K562 (cell line): ENCODE data around the gene MAML1. TPM values are rescaled to one million over a fixed set of nuclear protein-coding genes. Genes with fewer than 3 reads are reported as not detected.

Experiments used
- BDP1 ChIP-seq: IDR thresholded peaks from 3 replicates; pipeline ENCODE4 v1.6.1; 2011; ENCODE audit not compliant: insufficient read length, insufficient read depth
- CREBBP ChIP-seq: IDR thresholded peaks from one replicate; pipeline ENCODE4 v1.6.1; 2012; ENCODE audit warnings: low read depth, mild to moderate bottlenecking, control low read depth, inconsistent platforms, low read length
- DPF2 ChIP-seq: fragments of 450-650 bp; IDR thresholded peaks from 2 replicates; pipeline ENCODE4 v1.6.1; 2016
- ERF ChIP-seq: fragments of 450-650 bp; formaldehyde crosslinking; IDR thresholded peaks from 2 replicates; pipeline ENCODE4 v1.4.0; 2020; ENCODE audit warnings: mild to moderate bottlenecking, mixed read lengths
- MYNN ChIP-seq, 2 experiments: sonication (generic); formaldehyde crosslinking in 1 of 2; IDR thresholded peaks; 2 replicates each; pipeline versions ENCODE4 v1.5.0 to v1.6.1; 2016 to 2020; ENCODE audit warnings: antibody characterized with exemption in 1 of 2, missing genetic modification reagents in 1 of 2
- NCOA4 ChIP-seq: fragments of 450-650 bp; IDR thresholded peaks from 2 replicates; pipeline ENCODE4 v1.6.1; 2018; ENCODE audit warnings: mild to moderate bottlenecking; ENCODE audit not compliant: partially characterized antibody
- NRF1 ChIP-seq, 2 experiments: fragments of 450-650 bp; IDR thresholded peaks in 1 of 2; conservative IDR thresholded peaks in 1 of 2; 2 replicates each; pipeline ENCODE4 v1.6.1; 2014; ENCODE audit warnings: mild to moderate bottlenecking in 2 of 2
- PHF21A ChIP-seq: fragments of 450-650 bp; IDR thresholded peaks from 2 replicates; pipeline ENCODE4 v1.6.1; 2017; ENCODE audit warnings: low read depth, borderline replicate concordance
- POLR2H ChIP-seq: IDR thresholded peaks from 2 replicates; pipeline ENCODE4 v1.6.1; 2016; ENCODE audit warnings: missing genetic modification characterization, low read depth, mild to moderate bottlenecking, control low read depth, missing compliant biosample characterization, moderate library complexity
- PTBP1 ChIP-seq: fragments of 200-400 bp; formaldehyde crosslinking; IDR thresholded peaks from 2 replicates; pipeline ENCODE4 v1.6.1; 2017; ENCODE audit warnings: low read depth, low read length
- RBM22 ChIP-seq: fragments of 200-400 bp; formaldehyde crosslinking; IDR thresholded peaks from 2 replicates; pipeline ENCODE4 v1.6.1; 2018; ENCODE audit warnings: low read length, low read depth; ENCODE audit not compliant: poor library complexity, severe bottlenecking
- SRSF1 ChIP-seq: fragments of 200-400 bp; formaldehyde crosslinking; IDR thresholded peaks from 2 replicates; pipeline ENCODE4 v1.6.1; 2017; ENCODE audit warnings: mild to moderate bottlenecking, low read depth, low read length, moderate library complexity
- TGIF2 ChIP-seq: sonication (generic); formaldehyde crosslinking; IDR thresholded peaks from 2 replicates; pipeline ENCODE4 v1.8.1; 2022; ENCODE audit warnings: mild to moderate bottlenecking, missing genetic modification reagents, moderate library complexity
- ZNF253 ChIP-seq: fragments of 250-450 bp; sonication (Bioruptor Pico); conservative IDR thresholded peaks from 2 replicates; pipeline ENCODE4 v1.6.1; 2021; ENCODE audit warnings: mild to moderate bottlenecking
- ZNF311 ChIP-seq: fragments of 250-450 bp; sonication (Bioruptor Pico); IDR thresholded peaks from 2 replicates; pipeline ENCODE4 v1.4.0; 2020; ENCODE audit warnings: mild to moderate bottlenecking, moderate library complexity
- ZNF354B ChIP-seq: fragments of 250-450 bp; sonication (Bioruptor Pico); IDR thresholded peaks from 2 replicates; pipeline ENCODE4 v1.4.0; 2020
- ZNF445 ChIP-seq: fragments of 250-450 bp; sonication (Bioruptor Pico); IDR thresholded peaks from 2 replicates; pipeline ENCODE4 v1.4.0; 2020; ENCODE audit warnings: low read depth, mild to moderate bottlenecking, moderate library complexity
- ZNF75A ChIP-seq: fragments of 450-650 bp; formaldehyde crosslinking; IDR thresholded peaks from 2 replicates; pipeline ENCODE4 v1.4.0; 2020; ENCODE audit warnings: mild to moderate bottlenecking
- polyA plus RNA-seq, 8 experiments: library from polyadenylated mRNA; depleted of rRNA in 4 of 8; stranded (reverse) in 5 of 8; unstranded in 3 of 8; fragments of >200 nt; fragmentation: Nextera tagmentation in 2 of 8; fragmentation: Illumina TruSeq in 1 of 8; extraction: Ambion mirVana in 2 of 8; extraction: Trizol in 1 of 8; gene quantifications; 2 replicates each; pipeline versions ENCODE4 v1.2.1 to v1.2.3, GENCODE V29; 2011 to 2014; ENCODE audit warnings: inconsistent platforms in 1 of 8, missing spikeins in 1 of 8
- total RNA-seq, 7 experiments: library from RNA; depleted of rRNA in 6 of 7; stranded (reverse); fragments of >200 nt in 6 of 7; fragmentation: Illumina TruSeq in 2 of 7; extraction: Trizol in 2 of 7; gene quantifications; 2 replicates each; pipeline versions ENCODE4 v1.2.1 to v1.2.3, GENCODE V29; 2011 to 2021; ENCODE audit warnings: low replicate concordance in 1 of 7
- TF ChIP-seq, protein P1 (sequence below): fragments of 450-650 bp; IDR thresholded peaks from 2 replicates; pipeline ENCODE4 v1.7.1; 2018; ENCODE audit warnings: mild to moderate bottlenecking, low read depth; ENCODE audit not compliant: partially characterized antibody
- TF ChIP-seq, protein P2 (sequence below), 3 experiments: IDR thresholded peaks in 2 of 3; conservative IDR thresholded peaks in 1 of 3; 2 replicates each; pipeline ENCODE4 v1.5.1; 2011 to 2012; ENCODE audit warnings: low read length in 3 of 3, mild to moderate bottlenecking in 3 of 3, control low read depth in 2 of 3, improper control_type of control experiment in 1 of 3, inconsistent platforms in 1 of 3, low read depth in 1 of 3, mixed read lengths in 1 of 3, moderate library complexity in 1 of 3; ENCODE audit not compliant: insufficient read depth in 2 of 3
- TF ChIP-seq, protein P3 (sequence below), 2 experiments: fragments of 450-650 bp; IDR thresholded peaks; 2 replicates each; pipeline ENCODE4 v1.6.1; 2016
- TF ChIP-seq, protein P4 (sequence below): sonication (generic); formaldehyde crosslinking; IDR thresholded peaks from 2 replicates; pipeline ENCODE4 v1.8.1; 2023; ENCODE audit warnings: mild to moderate bottlenecking, missing genetic modification reagents, moderate library complexity

The MAML1 gene
- total and polyA plus RNA-seq, 9 of the 15 experiments (the other 6 are each of a cell fraction or from before 2014, with no cell fraction given) = 0.32 to 18.4 (median 7.0) TPM

DNA sequence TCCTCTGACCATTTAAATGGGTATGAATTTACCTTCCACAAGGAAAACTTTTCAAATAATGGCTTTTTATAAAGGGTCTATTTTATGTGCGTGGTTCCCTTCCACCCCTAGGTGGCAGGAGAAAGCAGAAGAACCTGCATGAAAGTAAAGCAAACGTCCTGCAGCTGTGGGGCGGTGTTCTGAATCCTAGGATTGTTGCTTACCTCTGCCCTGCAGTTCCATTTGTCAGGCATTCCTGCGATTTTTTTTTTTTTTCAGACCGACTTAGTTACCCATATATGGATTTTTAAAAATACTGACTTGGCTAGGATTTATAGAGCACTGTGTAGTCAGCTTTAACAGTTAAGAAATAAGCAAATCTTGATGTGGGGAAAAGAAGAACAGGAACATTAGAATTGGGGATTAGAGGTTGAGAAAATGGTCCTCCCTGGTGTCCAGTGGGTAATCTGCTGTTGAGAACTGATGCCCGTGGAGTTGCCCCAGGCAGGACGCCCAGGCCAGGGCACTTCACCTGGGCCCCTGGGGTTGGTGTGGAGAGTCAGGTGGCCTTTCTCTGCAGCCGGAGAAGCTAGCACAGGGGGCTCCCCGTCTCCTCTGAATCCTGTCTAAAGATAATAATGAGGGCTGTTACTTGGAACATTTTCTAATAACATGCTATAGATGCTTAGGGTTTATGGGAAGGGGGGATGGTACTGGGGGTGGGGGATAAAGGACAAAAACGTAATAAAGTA is 30.8 kb downstream of the MAML1 start (continued):
- TF ChIP-seq, protein P1, sequence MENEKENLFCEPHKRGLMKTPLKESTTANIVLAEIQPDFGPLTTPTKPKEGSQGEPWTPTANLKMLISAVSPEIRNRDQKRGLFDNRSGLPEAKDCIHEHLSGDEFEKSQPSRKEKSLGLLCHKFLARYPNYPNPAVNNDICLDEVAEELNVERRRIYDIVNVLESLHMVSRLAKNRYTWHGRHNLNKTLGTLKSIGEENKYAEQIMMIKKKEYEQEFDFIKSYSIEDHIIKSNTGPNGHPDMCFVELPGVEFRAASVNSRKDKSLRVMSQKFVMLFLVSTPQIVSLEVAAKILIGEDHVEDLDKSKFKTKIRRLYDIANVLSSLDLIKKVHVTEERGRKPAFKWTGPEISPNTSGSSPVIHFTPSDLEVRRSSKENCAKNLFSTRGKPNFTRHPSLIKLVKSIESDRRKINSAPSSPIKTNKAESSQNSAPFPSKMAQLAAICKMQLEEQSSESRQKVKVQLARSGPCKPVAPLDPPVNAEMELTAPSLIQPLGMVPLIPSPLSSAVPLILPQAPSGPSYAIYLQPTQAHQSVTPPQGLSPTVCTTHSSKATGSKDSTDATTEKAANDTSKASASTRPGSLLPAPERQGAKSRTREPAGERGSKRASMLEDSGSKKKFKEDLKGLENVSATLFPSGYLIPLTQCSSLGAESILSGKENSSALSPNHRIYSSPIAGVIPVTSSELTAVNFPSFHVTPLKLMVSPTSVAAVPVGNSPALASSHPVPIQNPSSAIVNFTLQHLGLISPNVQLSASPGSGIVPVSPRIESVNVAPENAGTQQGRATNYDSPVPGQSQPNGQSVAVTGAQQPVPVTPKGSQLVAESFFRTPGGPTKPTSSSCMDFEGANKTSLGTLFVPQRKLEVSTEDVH = peak; percentile 21
- TF ChIP-seq ERF = no peak
- no peak for TF ChIP-seq NRF1 (conservative IDR thresholded peaks at IDR 0.05 in 1 of 2, IDR thresholded peaks at IDR 0.05 in 1 of 2)
- no peak for TF ChIP-seq MYNN (IDR thresholded peaks at IDR 0.05)
- TF ChIP-seq MYNN (CRISPR knock-in tag; IDR thresholded peaks at IDR 0.05) = no peak
- TF ChIP-seq DPF2 = 0 out of 2 replicates have a peak, but pooled peaks have one; percentile 23
- TF ChIP-seq POLR2H (tag) = no peak
- TF ChIP-seq SRSF1 = no peak
- TF ChIP-seq ZNF75A (CRISPR knock-in tag) = no peak
- TF ChIP-seq BDP1 = no peak
- TF ChIP-seq PTBP1 = no peak
- TF ChIP-seq PHF21A = peak; percentile 32; the same call in 1 of the 2 replicates
- TF ChIP-seq, protein P2, sequence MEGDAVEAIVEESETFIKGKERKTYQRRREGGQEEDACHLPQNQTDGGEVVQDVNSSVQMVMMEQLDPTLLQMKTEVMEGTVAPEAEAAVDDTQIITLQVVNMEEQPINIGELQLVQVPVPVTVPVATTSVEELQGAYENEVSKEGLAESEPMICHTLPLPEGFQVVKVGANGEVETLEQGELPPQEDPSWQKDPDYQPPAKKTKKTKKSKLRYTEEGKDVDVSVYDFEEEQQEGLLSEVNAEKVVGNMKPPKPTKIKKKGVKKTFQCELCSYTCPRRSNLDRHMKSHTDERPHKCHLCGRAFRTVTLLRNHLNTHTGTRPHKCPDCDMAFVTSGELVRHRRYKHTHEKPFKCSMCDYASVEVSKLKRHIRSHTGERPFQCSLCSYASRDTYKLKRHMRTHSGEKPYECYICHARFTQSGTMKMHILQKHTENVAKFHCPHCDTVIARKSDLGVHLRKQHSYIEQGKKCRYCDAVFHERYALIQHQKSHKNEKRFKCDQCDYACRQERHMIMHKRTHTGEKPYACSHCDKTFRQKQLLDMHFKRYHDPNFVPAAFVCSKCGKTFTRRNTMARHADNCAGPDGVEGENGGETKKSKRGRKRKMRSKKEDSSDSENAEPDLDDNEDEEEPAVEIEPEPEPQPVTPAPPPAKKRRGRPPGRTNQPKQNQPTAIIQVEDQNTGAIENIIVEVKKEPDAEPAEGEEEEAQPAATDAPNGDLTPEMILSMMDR (IDR thresholded peaks at IDR 0.05 in 2 of 3, conservative IDR thresholded peaks at IDR 0.05 in 1 of 3; ENCODE audit: insufficient read depth in 2 of 3, low read depth in 1 of 3, low read length in 3 of 3) = peak; percentile 87 to 99 (median 98)
- no peak for TF ChIP-seq NCOA4
- TF ChIP-seq ZNF445 (CRISPR knock-in tag) = no peak
- TF ChIP-seq ZNF354B (CRISPR knock-in tag) = no peak
- TF ChIP-seq TGIF2 (CRISPR knock-in tag) = no peak
- no peak for TF ChIP-seq CREBBP
- TF ChIP-seq ZNF253 (CRISPR knock-in tag) = no peak
- no peak for TF ChIP-seq RBM22
- TF ChIP-seq, protein P3, sequence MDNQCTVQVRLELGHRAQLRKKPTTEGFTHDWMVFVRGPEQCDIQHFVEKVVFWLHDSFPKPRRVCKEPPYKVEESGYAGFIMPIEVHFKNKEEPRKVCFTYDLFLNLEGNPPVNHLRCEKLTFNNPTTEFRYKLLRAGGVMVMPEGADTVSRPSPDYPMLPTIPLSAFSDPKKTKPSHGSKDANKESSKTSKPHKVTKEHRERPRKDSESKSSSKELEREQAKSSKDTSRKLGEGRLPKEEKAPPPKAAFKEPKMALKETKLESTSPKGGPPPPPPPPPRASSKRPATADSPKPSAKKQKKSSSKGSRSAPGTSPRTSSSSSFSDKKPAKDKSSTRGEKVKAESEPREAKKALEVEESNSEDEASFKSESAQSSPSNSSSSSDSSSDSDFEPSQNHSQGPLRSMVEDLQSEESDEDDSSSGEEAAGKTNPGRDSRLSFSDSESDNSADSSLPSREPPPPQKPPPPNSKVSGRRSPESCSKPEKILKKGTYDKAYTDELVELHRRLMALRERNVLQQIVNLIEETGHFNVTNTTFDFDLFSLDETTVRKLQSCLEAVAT (IDR thresholded peaks at IDR 0.05) = peak in 1 of 2 experiments; percentile 63; a peak in 1 of 4 replicates
- TF ChIP-seq ZNF311 (CRISPR knock-in tag) = no peak
- TF ChIP-seq, protein P4, sequence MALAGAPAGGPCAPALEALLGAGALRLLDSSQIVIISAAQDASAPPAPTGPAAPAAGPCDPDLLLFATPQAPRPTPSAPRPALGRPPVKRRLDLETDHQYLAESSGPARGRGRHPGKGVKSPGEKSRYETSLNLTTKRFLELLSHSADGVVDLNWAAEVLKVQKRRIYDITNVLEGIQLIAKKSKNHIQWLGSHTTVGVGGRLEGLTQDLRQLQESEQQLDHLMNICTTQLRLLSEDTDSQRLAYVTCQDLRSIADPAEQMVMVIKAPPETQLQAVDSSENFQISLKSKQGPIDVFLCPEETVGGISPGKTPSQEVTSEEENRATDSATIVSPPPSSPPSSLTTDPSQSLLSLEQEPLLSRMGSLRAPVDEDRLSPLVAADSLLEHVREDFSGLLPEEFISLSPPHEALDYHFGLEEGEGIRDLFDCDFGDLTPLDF (CRISPR knock-in tag) = no peak
